Sigmoid colon (tissue), 7 donors: Measurements from ENCODE around the gene MIA2. TPM values are rescaled to one million over a fixed set of nuclear protein-coding genes. Genes with fewer than 3 reads are reported as not detected.

Experiments used
- DNase-seq: peaks from one replicate; pipeline ENCODE4 v3.0.0-alpha.2; 2019
- H3K27ac ChIP-seq, 4 donors: fragments of 200-600 bp; sonication (generic); one replicate each; pipeline ENCODE4 v1.5.1; 2016 to 2019; ENCODE audit warnings: mild to moderate bottlenecking in 1 of 4
- H3K27me3 ChIP-seq, 3 donors: fragments of 200-600 bp; sonication (generic); one replicate each; pipeline ENCODE4 v1.5.1; 2019; ENCODE audit warnings: mild to moderate bottlenecking in 1 of 3
- H3K36me3 ChIP-seq, 4 donors: fragments of 200-600 bp; sonication (generic); one replicate each; pipeline ENCODE4 v1.5.1; 2016 to 2019
- H3K4me1 ChIP-seq, 4 donors: fragments of 200-600 bp; sonication (generic); one replicate each; pipeline ENCODE4 v1.5.1; 2017 to 2019
- H3K4me3 ChIP-seq, 4 donors: fragments of 200-600 bp; sonication (generic); one replicate each; pipeline ENCODE4 v1.5.1; 2017 to 2019; ENCODE audit warnings: mild to moderate bottlenecking in 2 of 4, moderate library complexity in 1 of 4
- H3K9me3 ChIP-seq, 4 donors: fragments of 200-600 bp in 3 of 4; sonication (generic) in 3 of 4; one replicate each; pipeline versions ENCODE4 v1.5.1 to v1.6.1; 2013 to 2019
- CTCF ChIP-seq, 4 experiments: fragments of 450-650 bp in 3 of 4; fragments of 200-600 bp in 1 of 4; IDR thresholded peaks; one replicate each; pipeline ENCODE4 v1.5.1; 2016 to 2019; ENCODE audit warnings: antibody characterized with exemption in 4 of 4, mild to moderate bottlenecking in 3 of 4, moderate library complexity in 2 of 4
- EP300 ChIP-seq, 4 donors: sonication (generic); formaldehyde crosslinking; IDR thresholded peaks; one replicate each; pipeline ENCODE4 v1.6.1; 2017; ENCODE audit warnings: antibody characterized with exemption in 4 of 4
- POLR2A ChIP-seq, 2 donors: fragments of 450-650 bp; IDR thresholded peaks; one replicate each; pipeline ENCODE4 v1.6.1; 2016; ENCODE audit warnings: antibody characterized with exemption in 2 of 2, mild to moderate bottlenecking in 2 of 2, moderate library complexity in 2 of 2
- POLR2AphosphoS5 ChIP-seq, 4 donors: sonication (generic); formaldehyde crosslinking; IDR thresholded peaks; one replicate each; pipeline ENCODE4 v1.6.1; 2017; ENCODE audit warnings: antibody characterized with exemption in 4 of 4
- WGBS, 2 donors: extraction: QIAGEN DNeasy Blood & Tissue Kit; methylation state at CpG; one replicate each; pipeline ENCODE4 v1.1.7; 2013; 5-methylcytosine and 5-hydroxymethylcytosine counted together
- intact Hi-C: fragments of 100-400 bp; cut with DNase I; formaldehyde crosslinking; loops from one replicate; pipeline ENCODE4 v1.15.1; 2023
- polyA plus RNA-seq, 3 donors: library from polyadenylated mRNA; stranded (reverse); fragments of 200-250 nt; gene quantifications; one replicate each; pipeline ENCODE4 v1.2.3, GENCODE V29; 2013
- total RNA-seq, 4 donors: library from RNA; depleted of rRNA; stranded (reverse); fragments of >200 nt; gene quantifications; one replicate each; pipeline ENCODE4 v1.1.0, GENCODE V29; 2016
- donor health status: healthy with polysubstance abuse.
- donor health status: Bipolar disorder and iron deficiency.
- donor health status: healthy.

MIA2 gene
- total and polyA plus RNA-seq, 7 donors: 12.8 to 33.9 (median 18.1) TPM

GRCh38 chr14:39406560-39406959, 172.8 kb downstream of the MIA2 start:
- H3K4me3 ChIP-seq: no peak overlapping the region
- DNase-seq: no peak
- intact Hi-C loops: no loop called here
- H3K27me3 ChIP-seq: no peaks in the 10 kb centered on the region
- no peaks in the 10 kb centered on the region for H3K36me3 ChIP-seq
- WGBS, 2 donors: 93 to 95% methylated on average over 3 of the region's 3 CpGs
- TF ChIP-seq EP300 (IDR thresholded peaks at IDR 0.05) (no peak), POLR2A (IDR thresholded peaks at IDR 0.05) (no peak), CTCF (IDR thresholded peaks at IDR 0.05) (no peak), POLR2AphosphoS5 (IDR thresholded peaks at IDR 0.05) (no peak)
- H3K9me3 ChIP-seq: no peaks in the 10 kb centered on the region
- H3K27ac ChIP-seq: no peak overlapping the region
- H3K4me1 ChIP-seq: no peaks in the 10 kb centered on the region

- Histone ChIP-seq H3K4me3 (no peak overlapping the region), H3K9me3 (peaks cover 0 to 9% (median 0%) of the 10 kb centered on the region in 4 donors), H3K27me3 (no peaks in the 10 kb centered on the region), H3K4me1 (peaks cover 0 to 11% (median 3%) of the 10 kb centered on the region in 4 donors), H3K27ac (no peak overlapping the region), H3K36me3 (no peaks in the 10 kb centered on the region)
- DNase-seq: no peak
- WGBS, 2 donors: 93 to 97% methylated on average over 1 of the region's 1 CpG
- intact Hi-C loops: no loop called here
- TF ChIP-seq POLR2AphosphoS5 (IDR thresholded peaks at IDR 0.05) (no peak), CTCF (IDR thresholded peaks at IDR 0.05) (no peak), EP300 (IDR thresholded peaks at IDR 0.05) (no peak), POLR2A (IDR thresholded peaks at IDR 0.05) (no peak)
Observed at GRCh38 chr14:39416072-39416471, 182.4 kb downstream of the MIA2 start.

GRCh38 chr14:39417014-39417413, 183.3 kb downstream of the MIA2 start:
- Histone ChIP-seq H3K4me1 (peaks cover 0 to 14% (median 3%) of the 10 kb centered on the region in 4 donors), H3K9me3 (peaks cover 0 to 9% (median 0%) of the 10 kb centered on the region in 4 donors), H3K27ac (no peak overlapping the region), H3K36me3 (no peaks in the 10 kb centered on the region), H3K4me3 (no peak overlapping the region), H3K27me3 (no peaks in the 10 kb centered on the region)
- 95 to 98% methylated on average over 2 of the region's 2 CpGs for WGBS, 2 donors
- no peak for DNase-seq
- intact Hi-C loops: no loop called here
- TF ChIP-seq POLR2A (IDR thresholded peaks at IDR 0.05): no peak
- TF ChIP-seq POLR2AphosphoS5 (IDR thresholded peaks at IDR 0.05): no peak
- no peak for TF ChIP-seq EP300 (IDR thresholded peaks at IDR 0.05)

- peaks cover 0 to 29% (median 7%) of the 10 kb centered on the region in 4 donors for H3K4me1 ChIP-seq
- peaks cover 0 to 9% (median 0%) of the 10 kb centered on the region in 4 donors for H3K9me3 ChIP-seq
- H3K36me3 ChIP-seq: no peaks in the 10 kb centered on the region
- no peaks in the 10 kb centered on the region for H3K27me3 ChIP-seq
- intact Hi-C loops: no loop called here
- DNase-seq: no peak
- H3K27ac ChIP-seq: no peak overlapping the region
- TF ChIP-seq POLR2A (IDR thresholded peaks at IDR 0.05): no peak
- TF ChIP-seq POLR2AphosphoS5 (IDR thresholded peaks at IDR 0.05): no peak
- no peak for TF ChIP-seq EP300 (IDR thresholded peaks at IDR 0.05)
- no peak for TF ChIP-seq CTCF (IDR thresholded peaks at IDR 0.05)
- 94 to 100% methylated on average over 1 of the region's 1 CpG for WGBS, 2 donors
- no peak overlapping the region for H3K4me3 ChIP-seq
Observed at GRCh38 chr14:39419272-39419671, 185.6 kb downstream of the MIA2 start.

- intact Hi-C loops: no loop called here
- peaks cover 0 to 40% (median 14%) of the 10 kb centered on the region in 4 donors for H3K4me1 ChIP-seq
Observed at GRCh38 chr14:39422243-39422642, 188.5 kb downstream of the MIA2 start.

More at GRCh38 chr14:39422243-39422642, 188.5 kb downstream of the MIA2 start:
- Histone ChIP-seq H3K9me3 (peaks cover 0 to under 1% (median 0%) of the 10 kb centered on the region in 4 donors), H3K27ac (no peak overlapping the region), H3K27me3 (no peaks in the 10 kb centered on the region), H3K4me3 (no peak overlapping the region), H3K36me3 (no peaks in the 10 kb centered on the region)
- DNase-seq: no peak
- TF ChIP-seq CTCF (IDR thresholded peaks at IDR 0.05) (no peak), EP300 (IDR thresholded peaks at IDR 0.05) (no peak), POLR2A (IDR thresholded peaks at IDR 0.05) (no peak), POLR2AphosphoS5 (IDR thresholded peaks at IDR 0.05) (no peak)
